Measurements from ENCODE around the gene NCBP1. TPM values are rescaled to one million over a fixed set of nuclear protein-coding genes. Genes with fewer than 3 reads are reported as not detected.

The NCBP1 gene
- total and polyA plus RNA-seq, 2 donors (not counting 1 experiment from before 2014, with no cell fraction given), result 27.1 to 42.9 TPM

DNA sequence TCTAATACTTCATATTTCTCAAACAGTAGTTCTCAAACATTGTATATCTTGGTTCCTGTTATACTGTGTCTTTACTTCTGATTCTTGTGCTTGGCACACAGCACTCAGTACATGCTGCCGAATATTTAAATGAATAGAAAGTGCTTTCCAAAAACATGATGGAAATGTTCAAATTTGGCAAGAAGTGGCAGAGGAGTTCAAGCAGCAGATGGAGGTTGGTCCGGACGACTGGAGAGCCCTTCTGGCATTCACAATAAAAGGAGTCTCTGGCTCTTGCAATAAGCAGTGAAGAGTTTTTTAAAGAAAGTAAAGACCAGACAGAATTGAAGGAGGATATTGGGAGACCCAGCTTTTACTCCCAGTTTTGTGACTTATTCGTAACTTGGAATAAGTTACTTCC, 36.7 kb upstream of the NCBP1 start:
- no peaks in the 10 kb centered on the region for H3K79me2 ChIP-seq (ENCODE audit: control insufficient read depth, insufficient read depth, low read length)
- no peak for DNase-seq (ENCODE audit: low read depth in 2 of 2)
- TF ChIP-seq CTCF (conservative IDR thresholded peaks at IDR 0.05 in 1 of 2, IDR thresholded peaks at IDR 0.05 in 1 of 2; ENCODE audit: low read depth in 1 of 2, low read length in 2 of 2) (no peak), EZH2 (IDR thresholded peaks at IDR 0.05; ENCODE audit: low read length, missing control alignments) (no peak)
- no peaks in the 10 kb centered on the region for H3K4me1 ChIP-seq (ENCODE audit: control insufficient read depth, extremely low read depth, insufficient read depth, low read length)
- no peaks in the 10 kb centered on the region for H3K9me3 ChIP-seq (ENCODE audit: control insufficient read depth, insufficient read depth, low read depth, low read length)
- H3K4me3 ChIP-seq (replicated peaks in 1 of 4; ENCODE audit: control extremely low read depth in 1 of 4, insufficient read depth in 1 of 4, low read depth in 3 of 4, low read length in 4 of 4), result no peak overlapping the region
- no peaks in the 10 kb centered on the region for H3K36me3 ChIP-seq (ENCODE audit: control insufficient read depth, insufficient read depth, low read length)
- no peak overlapping the region for H3K4me2 ChIP-seq (ENCODE audit: extremely low read depth, insufficient read depth, low read length)
- H3K27me3 ChIP-seq (ENCODE audit: control insufficient read depth, insufficient read depth, low read length), result no peaks in the 10 kb centered on the region
- no peak overlapping the region for H3K27ac ChIP-seq (ENCODE audit: insufficient read depth, low read length)
- no peak overlapping the region for H2AFZ ChIP-seq (ENCODE audit: low read length)
- H3K9ac ChIP-seq (ENCODE audit: insufficient read depth, low read length), result no peak overlapping the region
- no peaks in the 10 kb centered on the region for H4K20me1 ChIP-seq (ENCODE audit: control insufficient read depth, extremely low read depth, insufficient read depth, low read length)

DNA sequence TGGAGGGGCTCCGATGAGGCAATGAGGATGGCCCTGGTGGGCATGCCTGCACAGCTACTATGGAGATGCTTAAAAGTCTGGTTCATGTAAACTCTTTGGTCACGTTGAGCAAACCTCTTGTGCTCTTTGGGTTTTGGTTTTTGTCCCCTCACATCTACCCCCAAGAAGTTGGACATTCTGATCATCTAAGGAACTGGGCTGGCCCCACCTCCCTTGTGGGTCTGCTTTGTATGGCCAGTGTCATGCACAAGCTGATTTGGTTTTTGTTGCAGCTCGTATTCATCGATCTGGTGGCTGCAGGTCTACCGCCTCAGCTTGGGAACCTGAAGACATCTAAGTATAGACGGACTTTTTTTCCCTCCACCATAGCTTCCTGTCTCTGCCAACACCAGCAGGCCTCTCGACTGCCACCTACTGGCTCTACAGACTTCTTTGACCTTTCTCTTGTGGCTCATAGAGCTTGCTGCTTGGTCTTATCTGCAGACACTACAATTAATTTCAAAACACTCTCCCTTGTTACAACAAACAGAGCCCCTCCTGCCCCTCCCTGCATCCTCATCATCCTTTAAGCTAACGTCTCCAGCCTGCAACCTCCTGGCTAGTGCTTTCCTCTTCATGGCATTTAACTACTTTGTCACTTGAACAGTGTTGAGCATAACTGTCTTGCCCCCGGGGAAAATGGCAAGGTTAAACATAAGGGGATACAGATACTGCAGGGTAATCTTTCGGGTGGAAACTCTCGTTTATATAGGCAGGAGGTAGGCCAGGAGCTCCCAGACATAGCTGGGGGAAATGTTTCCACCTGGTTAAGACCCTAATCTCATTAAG, 34.9 kb upstream of the NCBP1 start:
- H3K9me3 ChIP-seq (ENCODE audit: control insufficient read depth, insufficient read depth, low read depth, low read length), result no peaks in the 10 kb centered on the region
- peaks cover 4% of the 10 kb centered on the region for H3K36me3 ChIP-seq (ENCODE audit: control insufficient read depth, insufficient read depth, low read length)
- no peak overlapping the region for H3K4me3 ChIP-seq (replicated peaks in 1 of 4; ENCODE audit: control extremely low read depth in 1 of 4, insufficient read depth in 1 of 4, low read depth in 3 of 4, low read length in 4 of 4)
- H3K9ac ChIP-seq (ENCODE audit: insufficient read depth, low read length), result no peak overlapping the region
- no peak overlapping the region for H2AFZ ChIP-seq (ENCODE audit: low read length)
- peak; percentile 70 to 84 for DNase-seq (ENCODE audit: low read depth in 2 of 2)
- H3K27ac ChIP-seq (ENCODE audit: insufficient read depth, low read length), result no peak overlapping the region
- H3K4me1 ChIP-seq (ENCODE audit: control insufficient read depth, extremely low read depth, insufficient read depth, low read length), result no peaks in the 10 kb centered on the region
- H3K4me2 ChIP-seq (ENCODE audit: extremely low read depth, insufficient read depth, low read length), result no peak overlapping the region
- no peaks in the 10 kb centered on the region for H3K79me2 ChIP-seq (ENCODE audit: control insufficient read depth, insufficient read depth, low read length)
- TF ChIP-seq CTCF (conservative IDR thresholded peaks at IDR 0.05 in 1 of 2, IDR thresholded peaks at IDR 0.05 in 1 of 2; ENCODE audit: low read depth in 1 of 2, low read length in 2 of 2) (peak; percentile 96), EZH2 (IDR thresholded peaks at IDR 0.05; ENCODE audit: low read length, missing control alignments) (no peak)
- H3K27me3 ChIP-seq (ENCODE audit: control insufficient read depth, insufficient read depth, low read length), result no peaks in the 10 kb centered on the region
- no peaks in the 10 kb centered on the region for H4K20me1 ChIP-seq (ENCODE audit: control insufficient read depth, extremely low read depth, insufficient read depth, low read length)

GRCh38 chr9:97599314-97599846, 34.2 kb upstream of the NCBP1 start:
- Histone ChIP-seq H3K4me3 (replicated peaks in 1 of 4; ENCODE audit: control extremely low read depth in 1 of 4, insufficient read depth in 1 of 4, low read depth in 3 of 4, low read length in 4 of 4) (no peak overlapping the region), H3K27ac (ENCODE audit: insufficient read depth, low read length) (no peak overlapping the region)
- no peak for DNase-seq (ENCODE audit: low read depth in 2 of 2)

More at GRCh38 chr9:97599314-97599846, 34.2 kb upstream of the NCBP1 start:
- no peaks in the 10 kb centered on the region for H3K9me3 ChIP-seq (ENCODE audit: control insufficient read depth, insufficient read depth, low read depth, low read length)
- no peaks in the 10 kb centered on the region for H3K4me1 ChIP-seq (ENCODE audit: control insufficient read depth, extremely low read depth, insufficient read depth, low read length)
- H2AFZ ChIP-seq (ENCODE audit: low read length), result no peak overlapping the region
- no peak overlapping the region for H3K9ac ChIP-seq (ENCODE audit: insufficient read depth, low read length)
- no peaks in the 10 kb centered on the region for H3K79me2 ChIP-seq (ENCODE audit: control insufficient read depth, insufficient read depth, low read length)
- no peak overlapping the region for H3K4me2 ChIP-seq (ENCODE audit: extremely low read depth, insufficient read depth, low read length)
- no peak for TF ChIP-seq CTCF (conservative IDR thresholded peaks at IDR 0.05 in 1 of 2, IDR thresholded peaks at IDR 0.05 in 1 of 2; ENCODE audit: low read depth in 1 of 2, low read length in 2 of 2)
- no peak for TF ChIP-seq EZH2 (IDR thresholded peaks at IDR 0.05; ENCODE audit: low read length, missing control alignments)
- H3K27me3 ChIP-seq (ENCODE audit: control insufficient read depth, insufficient read depth, low read length), result no peaks in the 10 kb centered on the region
- H4K20me1 ChIP-seq (ENCODE audit: control insufficient read depth, extremely low read depth, insufficient read depth, low read length), result no peaks in the 10 kb centered on the region
- peaks cover 4% of the 10 kb centered on the region for H3K36me3 ChIP-seq (ENCODE audit: control insufficient read depth, insufficient read depth, low read length)
